GM12892 (cell line): ENCODE measurements around the gene CTBP2.

ENCODE experiments used
- POLR2A ChIP-seq: IDR thresholded peaks from 2 replicates; pipeline ENCODE4 v1.6.1; 2011; ENCODE audit warnings: low read depth, low read length, control low read depth
- POLR2AphosphoS5 ChIP-seq: IDR thresholded peaks from 2 replicates; pipeline ENCODE4 v1.6.1; 2011; ENCODE audit warnings: low read depth, low read length, control low read depth

DNA sequence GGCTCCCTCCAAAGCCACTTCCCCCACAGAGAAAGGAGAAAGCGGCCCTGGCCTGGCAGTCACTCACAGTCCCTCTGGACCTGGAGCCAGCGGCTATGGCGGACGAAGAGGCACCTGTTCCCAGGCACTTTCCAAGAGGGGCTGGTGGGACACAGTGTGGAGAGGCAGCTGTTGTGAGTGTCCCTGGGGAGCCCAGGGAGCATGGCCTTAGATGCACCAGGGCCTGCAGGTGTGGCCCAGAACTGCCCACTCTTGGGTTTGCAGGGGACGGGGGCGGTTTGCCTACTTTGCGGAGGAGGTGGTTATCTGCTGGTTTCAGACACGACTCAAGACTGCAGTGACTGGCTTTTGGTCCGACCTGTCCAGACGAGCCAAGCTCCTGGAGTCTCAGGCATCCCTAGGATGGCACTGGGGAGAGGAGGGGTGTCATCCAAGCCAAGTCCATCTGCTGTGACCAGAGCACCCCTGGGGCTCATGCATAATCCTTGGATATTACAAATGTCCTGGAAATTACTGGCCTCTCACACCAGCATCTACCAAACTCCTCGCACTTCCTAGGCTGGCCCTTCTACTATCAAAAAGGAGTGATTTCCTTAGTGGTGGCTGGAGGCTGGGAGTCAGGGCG is 18.4 kb downstream of the CTBP2 start:
- TF ChIP-seq POLR2A: no peak
- no peak for TF ChIP-seq POLR2AphosphoS5
